ENCODE measurements around the gene GAS2L1. TPM values are rescaled to one million over a fixed set of nuclear protein-coding genes. Genes with fewer than 3 reads are reported as not detected.
"Not testable (repeated sequence)": the region's sequence is repeated elsewhere in the genome, so short reads cannot be mapped to it uniquely, and the experiment has no call there.

GAS2L1 gene
- total RNA-seq, 1 experiment from 2014 or later: 68.8 TPM

GRCh38 chr22:29343313-29343805, 36.9 kb downstream of the GAS2L1 start:
- peak; percentile 55; the same call in 1 of the 2 replicates for ATAC-seq
- POLR2A ChIA-PET: interaction anchor here (0.5 kb wide), 1 partner anchor 14 kb away, joined by 4 read pairs; no protein-coding TSS in a partner anchor
- peaks cover 4% of the 10 kb centered on the region for H3K4me1 ChIP-seq (ENCODE audit: control insufficient read depth, insufficient read depth, low read length)
- H3K36me3 ChIP-seq (ENCODE audit: control insufficient read depth, insufficient read depth, low read length): peaks cover 5% of the 10 kb centered on the region
- no peak overlapping the region for H3K4me3 ChIP-seq (ENCODE audit: low read depth in 2 of 2, low read length in 2 of 2)
- no peaks in the 10 kb centered on the region for H3K27me3 ChIP-seq (ENCODE audit: control insufficient read depth, insufficient read depth, low read length)
- no peak for DNase-seq (ENCODE audit: low read depth, low spot score)
- no peak for TF ChIP-seq POLR2AphosphoS5 (IDR thresholded peaks at IDR 0.05; ENCODE audit: low read depth, low read length)
- TF ChIP-seq, protein P1, sequence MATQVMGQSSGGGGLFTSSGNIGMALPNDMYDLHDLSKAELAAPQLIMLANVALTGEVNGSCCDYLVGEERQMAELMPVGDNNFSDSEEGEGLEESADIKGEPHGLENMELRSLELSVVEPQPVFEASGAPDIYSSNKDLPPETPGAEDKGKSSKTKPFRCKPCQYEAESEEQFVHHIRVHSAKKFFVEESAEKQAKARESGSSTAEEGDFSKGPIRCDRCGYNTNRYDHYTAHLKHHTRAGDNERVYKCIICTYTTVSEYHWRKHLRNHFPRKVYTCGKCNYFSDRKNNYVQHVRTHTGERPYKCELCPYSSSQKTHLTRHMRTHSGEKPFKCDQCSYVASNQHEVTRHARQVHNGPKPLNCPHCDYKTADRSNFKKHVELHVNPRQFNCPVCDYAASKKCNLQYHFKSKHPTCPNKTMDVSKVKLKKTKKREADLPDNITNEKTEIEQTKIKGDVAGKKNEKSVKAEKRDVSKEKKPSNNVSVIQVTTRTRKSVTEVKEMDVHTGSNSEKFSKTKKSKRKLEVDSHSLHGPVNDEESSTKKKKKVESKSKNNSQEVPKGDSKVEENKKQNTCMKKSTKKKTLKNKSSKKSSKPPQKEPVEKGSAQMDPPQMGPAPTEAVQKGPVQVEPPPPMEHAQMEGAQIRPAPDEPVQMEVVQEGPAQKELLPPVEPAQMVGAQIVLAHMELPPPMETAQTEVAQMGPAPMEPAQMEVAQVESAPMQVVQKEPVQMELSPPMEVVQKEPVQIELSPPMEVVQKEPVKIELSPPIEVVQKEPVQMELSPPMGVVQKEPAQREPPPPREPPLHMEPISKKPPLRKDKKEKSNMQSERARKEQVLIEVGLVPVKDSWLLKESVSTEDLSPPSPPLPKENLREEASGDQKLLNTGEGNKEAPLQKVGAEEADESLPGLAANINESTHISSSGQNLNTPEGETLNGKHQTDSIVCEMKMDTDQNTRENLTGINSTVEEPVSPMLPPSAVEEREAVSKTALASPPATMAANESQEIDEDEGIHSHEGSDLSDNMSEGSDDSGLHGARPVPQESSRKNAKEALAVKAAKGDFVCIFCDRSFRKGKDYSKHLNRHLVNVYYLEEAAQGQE (IDR thresholded peaks at IDR 0.05; ENCODE audit: insufficient read depth in 1 of 2, low read depth in 2 of 2, low read length in 1 of 2): no peak
- TF ChIP-seq TCF7L2 (IDR thresholded peaks at IDR 0.05; ENCODE audit: low read depth, low read length): no peak
- in situ Hi-C loops (cut with HindIII; ENCODE audit: low pct_unique_long_range_greater_than_20kb, low sequenced_read_pairs): no loop called here
- CTCF ChIA-PET: no interaction called here
- no TSS peak for BruUV-seq (replicated peaks)
- H3K9me3 ChIP-seq (ENCODE audit: control insufficient read depth, insufficient read depth, low read depth, low read length): no peaks in the 10 kb centered on the region
- intact Hi-C loops (cut with micrococcal nuclease; ENCODE audit: unreplicated experiment): no loop called here
- H3K27ac ChIP-seq (ENCODE audit: low read length): no peak overlapping the region

- ChIA-PET POLR2A (no interaction called here), CTCF (no interaction called here)
- DNase-seq (ENCODE audit: low read depth, low spot score) (peak; percentile 58), ATAC-seq (peak; percentile 84)
- intact Hi-C loops (cut with micrococcal nuclease; ENCODE audit: unreplicated experiment) (no loop called here), in situ Hi-C loops (cut with HindIII; ENCODE audit: low pct_unique_long_range_greater_than_20kb, low sequenced_read_pairs) (no loop called here)
- H3K36me3 ChIP-seq (ENCODE audit: control insufficient read depth, insufficient read depth, low read length): peaks cover 7% of the 10 kb centered on the region
- no peak overlapping the region for H3K27ac ChIP-seq (ENCODE audit: low read length)
- TF ChIP-seq, protein P1 (IDR thresholded peaks at IDR 0.05; ENCODE audit: insufficient read depth in 1 of 2, low read depth in 2 of 2, low read length in 1 of 2): no peak
- TF ChIP-seq SIN3A (IDR thresholded peaks at IDR 0.05; ENCODE audit: borderline replicate concordance, insufficient read depth, low read depth, low read length): no peak
- TF ChIP-seq, protein P2, sequence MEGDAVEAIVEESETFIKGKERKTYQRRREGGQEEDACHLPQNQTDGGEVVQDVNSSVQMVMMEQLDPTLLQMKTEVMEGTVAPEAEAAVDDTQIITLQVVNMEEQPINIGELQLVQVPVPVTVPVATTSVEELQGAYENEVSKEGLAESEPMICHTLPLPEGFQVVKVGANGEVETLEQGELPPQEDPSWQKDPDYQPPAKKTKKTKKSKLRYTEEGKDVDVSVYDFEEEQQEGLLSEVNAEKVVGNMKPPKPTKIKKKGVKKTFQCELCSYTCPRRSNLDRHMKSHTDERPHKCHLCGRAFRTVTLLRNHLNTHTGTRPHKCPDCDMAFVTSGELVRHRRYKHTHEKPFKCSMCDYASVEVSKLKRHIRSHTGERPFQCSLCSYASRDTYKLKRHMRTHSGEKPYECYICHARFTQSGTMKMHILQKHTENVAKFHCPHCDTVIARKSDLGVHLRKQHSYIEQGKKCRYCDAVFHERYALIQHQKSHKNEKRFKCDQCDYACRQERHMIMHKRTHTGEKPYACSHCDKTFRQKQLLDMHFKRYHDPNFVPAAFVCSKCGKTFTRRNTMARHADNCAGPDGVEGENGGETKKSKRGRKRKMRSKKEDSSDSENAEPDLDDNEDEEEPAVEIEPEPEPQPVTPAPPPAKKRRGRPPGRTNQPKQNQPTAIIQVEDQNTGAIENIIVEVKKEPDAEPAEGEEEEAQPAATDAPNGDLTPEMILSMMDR (IDR thresholded peaks at IDR 0.05): no peak
- no peak for TF ChIP-seq TCF7L2 (IDR thresholded peaks at IDR 0.05; ENCODE audit: low read depth, low read length)
- BruUV-seq (replicated peaks): no TSS peak
- no peaks in the 10 kb centered on the region for H3K9me3 ChIP-seq (ENCODE audit: control insufficient read depth, insufficient read depth, low read depth, low read length)
- H3K4me1 ChIP-seq (ENCODE audit: control insufficient read depth, insufficient read depth, low read length): peaks cover 4% of the 10 kb centered on the region
- no peak overlapping the region for H3K4me3 ChIP-seq (ENCODE audit: low read depth in 2 of 2, low read length in 2 of 2)
- H3K27me3 ChIP-seq (ENCODE audit: control insufficient read depth, insufficient read depth, low read length): no peaks in the 10 kb centered on the region
Observed at GRCh38 chr22:29344137-29344536, 37.7 kb downstream of the GAS2L1 start.

- intact Hi-C loops (cut with micrococcal nuclease; ENCODE audit: unreplicated experiment); POLR2A ChIA-PET; in situ Hi-C loops (cut with HindIII; ENCODE audit: low pct_unique_long_range_greater_than_20kb, low sequenced_read_pairs); H3K4me3 ChIP-seq (ENCODE audit: low read depth in 2 of 2, low read length in 2 of 2); CTCF ChIA-PET; H3K27me3 ChIP-seq (ENCODE audit: control insufficient read depth, insufficient read depth, low read length); BruUV-seq (replicated peaks); H3K9me3 ChIP-seq (ENCODE audit: control insufficient read depth, insufficient read depth, low read depth, low read length); ATAC-seq; H3K4me1 ChIP-seq (ENCODE audit: control insufficient read depth, insufficient read depth, low read length); H3K27ac ChIP-seq (ENCODE audit: low read length); H3K36me3 ChIP-seq (ENCODE audit: control insufficient read depth, insufficient read depth, low read length); DNase-seq (ENCODE audit: low read depth, low spot score): not testable (repeated sequence)
Observed at GRCh38 chr22:29344889-29345288, 38.4 kb downstream of the GAS2L1 start.
